Activated CD4-positive, alpha-beta T cell treated with anti-CD3 and anti-CD28 coated beads, Interleukin-2, amount 10 ng/mL, durations not matched to agents 7 days and 5 days (primary cell): ENCODE data around the gene KCTD21. TPM values are rescaled to one million over a fixed set of nuclear protein-coding genes. Genes with fewer than 3 reads are reported as not detected.
"Not testable (repeated sequence)": the region's sequence is repeated elsewhere in the genome, so short reads cannot be mapped to it uniquely, and the experiment has no call there.

ENCODE experiments used
- CTCF ChIA-PET: fragments of 350-600 bp; sonication (Branson Sonifier 250); formaldehyde crosslinking; loops from one replicate; lab custom pipeline; 2021; ENCODE audit warnings: antibody characterized with exemption; lab: Charles Lee
- POLR2A ChIA-PET: fragments of 350-600 bp; sonication (Branson Sonifier 250); formaldehyde crosslinking; loops from one replicate; lab custom pipeline; 2021; ENCODE audit warnings: antibody characterized with exemption; lab: Charles Lee
- DNase-seq: peaks from one replicate; pipeline ENCODE4 v3.0.0-alpha.2; 2020
- H3K27ac Mint-ChIP-seq: one replicate; pipeline ENCODE4 v1.8.0; 2021; ENCODE audit warnings: mild to moderate bottlenecking, moderate library complexity, mixed read lengths
- H3K27me3 Mint-ChIP-seq: one replicate; pipeline ENCODE4 v1.8.0; 2021; ENCODE audit warnings: mixed read lengths
- H3K36me3 Mint-ChIP-seq: one replicate; pipeline ENCODE4 v1.8.0; 2021; ENCODE audit warnings: low read depth, mixed read lengths
- H3K4me1 Mint-ChIP-seq: one replicate; pipeline ENCODE4 v1.8.0; 2021; ENCODE audit warnings: mixed read lengths
- H3K4me3 Mint-ChIP-seq: one replicate; pipeline ENCODE4 v1.8.0; 2021; ENCODE audit warnings: mild to moderate bottlenecking, moderate library complexity, mixed read lengths
- H3K9me3 Mint-ChIP-seq: one replicate; pipeline ENCODE4 v1.8.0; 2021; ENCODE audit warnings: mixed read lengths
- total RNA-seq, 2 experiments: library from RNA; stranded (reverse); gene quantifications; one replicate each; pipeline ENCODE4 v1.2.3, GENCODE V29; 2021

Gene KCTD21
- total RNA-seq, 2 experiments from 2014 or later = 8.9 TPM

DNA sequence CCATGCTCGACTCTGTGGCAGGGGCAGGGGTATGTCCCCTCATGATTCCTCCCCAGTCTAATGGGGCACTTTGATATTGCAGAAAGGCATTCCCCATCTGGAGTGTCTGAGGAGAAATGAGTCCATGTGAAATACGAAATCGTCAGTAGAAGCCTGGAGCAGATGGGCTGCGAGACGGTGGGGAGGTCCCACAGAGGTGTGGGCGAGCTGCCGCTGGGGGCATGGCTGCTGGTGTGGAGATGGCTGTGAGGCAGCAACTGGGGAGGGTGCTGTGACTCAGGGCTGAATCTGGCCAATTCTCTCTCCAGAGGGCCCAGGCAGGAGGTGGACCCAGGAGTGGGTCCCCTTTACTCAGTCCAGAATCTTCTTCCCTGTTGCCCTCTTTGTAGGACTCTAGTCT, 11.2 kb downstream of the KCTD21 start:
- DNase-seq = no peak
- POLR2A ChIA-PET = no interaction called here
- peaks cover 10% of the 10 kb centered on the region for H3K9me3 Mint-ChIP-seq

DNA sequence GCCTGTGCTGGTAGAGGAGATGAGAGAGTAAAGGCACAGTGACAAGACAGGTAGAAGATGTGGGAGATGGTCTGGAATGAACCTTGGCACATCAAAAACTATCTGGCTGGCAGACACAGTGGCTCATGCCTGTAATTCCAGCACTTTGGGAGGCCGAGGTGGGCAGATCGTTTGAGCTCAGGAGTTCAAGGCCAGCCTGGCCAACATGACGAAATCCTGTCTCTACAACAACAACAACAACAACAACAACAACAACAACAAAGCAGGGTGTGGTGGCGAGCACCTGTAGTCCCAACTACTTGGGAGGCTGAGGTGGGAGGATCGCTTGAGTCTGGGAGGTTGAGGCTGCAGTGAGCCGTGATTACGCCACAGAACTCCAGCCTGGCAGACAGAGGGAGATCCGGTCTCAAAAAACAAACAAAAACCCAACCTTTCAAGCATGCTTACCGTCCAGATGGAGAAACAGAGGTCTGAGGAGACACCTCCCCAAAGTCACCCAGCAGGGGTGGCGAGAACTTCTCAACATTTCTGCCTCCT, 11.8 kb downstream of the KCTD21 start:
- ChIA-PET CTCF (interaction anchor here (0.5 to 1.4 kb wide), 2 partner anchors 10 to 429 kb away, joined by 3 to 4 read pairs; no protein-coding TSS in a partner anchor), POLR2A (no interaction called here)
- Mint-ChIP-seq H3K36me3 (peaks cover 26% of the 10 kb centered on the region), H3K9me3 (peaks cover 10% of the 10 kb centered on the region), H3K27me3 (no peaks in the 10 kb centered on the region), H3K4me1 (no peaks in the 10 kb centered on the region), H3K4me3 (no peak overlapping the region), H3K27ac (no peak overlapping the region)
- DNase-seq = no peak

More for the DNA sequence above, 11.2 kb downstream of the KCTD21 start:
- peaks cover 26% of the 10 kb centered on the region for H3K36me3 Mint-ChIP-seq
- H3K4me1 Mint-ChIP-seq = no peaks in the 10 kb centered on the region
- no peak overlapping the region for H3K27ac Mint-ChIP-seq
- no peak overlapping the region for H3K4me3 Mint-ChIP-seq
- CTCF ChIA-PET = interaction anchor here (0.5 to 1.4 kb wide), 2 partner anchors 10 to 429 kb away, joined by 3 to 4 read pairs; no protein-coding TSS in a partner anchor
- no peaks in the 10 kb centered on the region for H3K27me3 Mint-ChIP-seq

DNA sequence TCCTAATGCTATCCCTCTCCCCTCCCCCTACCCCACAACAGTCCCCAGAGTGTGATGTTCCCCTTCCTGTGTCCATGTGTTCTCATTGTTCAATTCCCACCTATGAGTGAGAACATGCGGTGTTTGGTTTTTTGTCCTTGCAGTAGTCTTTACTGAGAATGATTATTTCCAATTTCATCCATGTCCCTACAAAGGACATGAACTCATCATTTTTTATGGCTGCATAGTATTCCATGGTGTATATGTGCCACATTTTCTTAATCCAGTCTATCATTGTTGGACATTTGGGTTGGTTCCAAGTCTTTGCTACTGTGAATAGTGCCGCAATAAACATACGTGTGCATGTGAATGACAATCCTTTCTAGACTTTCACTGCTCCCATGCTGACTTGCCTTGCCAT, 12.6 kb downstream of the KCTD21 start:
- H3K4me1 Mint-ChIP-seq, H3K9me3 Mint-ChIP-seq, H3K27me3 Mint-ChIP-seq, DNase-seq, POLR2A ChIA-PET, H3K4me3 Mint-ChIP-seq, H3K27ac Mint-ChIP-seq, CTCF ChIA-PET: not testable (repeated sequence)
- peaks cover 19% of the 10 kb centered on the region for H3K36me3 Mint-ChIP-seq

DNA sequence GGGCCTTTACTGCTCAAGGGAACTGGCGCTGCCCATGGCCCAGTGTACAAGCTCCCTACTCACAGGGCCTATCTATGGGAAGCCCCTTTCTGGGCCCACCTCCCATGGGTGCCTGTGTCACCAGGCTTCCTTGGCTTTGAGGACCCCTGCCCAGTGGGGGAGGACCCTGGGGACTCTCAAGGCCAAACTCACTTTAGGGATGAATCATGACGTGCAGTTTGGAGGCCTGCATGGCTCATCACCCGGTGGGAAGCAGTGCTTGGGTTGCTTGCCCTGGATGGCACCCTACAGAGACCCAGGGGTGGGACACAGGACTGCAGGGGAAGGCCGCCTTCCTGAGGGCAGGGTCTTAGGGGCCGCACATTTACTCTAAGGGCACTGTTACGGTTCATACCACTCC, 16.5 kb downstream of the KCTD21 start:
- H3K4me3 Mint-ChIP-seq = no peak overlapping the region
- H3K9me3 Mint-ChIP-seq = peaks cover 3% of the 10 kb centered on the region
- H3K27me3 Mint-ChIP-seq = no peaks in the 10 kb centered on the region
- H3K36me3 Mint-ChIP-seq = peaks cover 15% of the 10 kb centered on the region
- DNase-seq = no peak
- no peaks in the 10 kb centered on the region for H3K4me1 Mint-ChIP-seq
- CTCF ChIA-PET = interaction anchor here (0.6 to 1.6 kb wide), 2 partner anchors 12 to 16 kb away, joined by 3 to 8 read pairs; partner anchors contain the start of gene KCTD21
- no peak overlapping the region for H3K27ac Mint-ChIP-seq
- POLR2A ChIA-PET = no interaction called here

DNA sequence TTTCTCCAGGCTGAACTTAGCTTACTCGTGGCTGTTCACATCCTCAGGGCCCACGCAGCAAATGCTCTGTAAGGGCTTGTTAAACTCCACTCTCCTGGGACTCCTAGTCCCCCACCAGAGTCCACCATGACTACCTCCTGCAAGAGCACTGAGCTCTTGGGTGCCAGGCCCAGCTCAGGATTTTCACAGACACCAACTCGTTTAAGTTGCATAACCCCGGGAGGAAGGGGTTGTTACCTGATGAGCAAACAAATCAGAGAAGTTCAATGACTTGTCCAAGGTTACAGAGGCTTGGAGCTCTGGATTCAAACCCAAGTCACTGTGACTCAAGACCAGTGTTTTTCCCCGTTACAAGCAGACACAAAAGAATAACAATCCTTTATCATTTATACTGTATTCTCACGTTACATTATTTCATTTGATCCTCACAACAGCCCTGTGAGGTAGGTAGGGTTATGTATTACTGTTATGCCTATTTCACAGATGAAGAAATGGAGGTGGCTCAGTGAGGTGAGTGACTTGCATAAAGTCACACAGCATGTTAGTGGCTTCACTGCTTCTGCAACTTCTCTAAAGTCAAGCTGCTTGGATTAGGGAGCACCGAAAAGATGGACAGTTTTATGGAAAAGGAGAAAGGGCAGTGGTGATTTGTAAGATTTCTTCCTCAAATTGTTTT, 17.4 kb downstream of the KCTD21 start:
- Mint-ChIP-seq H3K36me3 (peaks cover 7% of the 10 kb centered on the region), H3K27ac (no peak overlapping the region), H3K27me3 (no peaks in the 10 kb centered on the region), H3K4me1 (no peaks in the 10 kb centered on the region), H3K4me3 (no peak overlapping the region), H3K9me3 (no peaks in the 10 kb centered on the region)
- ChIA-PET POLR2A (no interaction called here), CTCF (interaction anchor here (0.7 to 1.6 kb wide), 3 partner anchors 12 to 245 kb away, joined by 3 to 8 read pairs (median 4); no protein-coding TSS in a partner anchor)
- DNase-seq = no peak

DNA sequence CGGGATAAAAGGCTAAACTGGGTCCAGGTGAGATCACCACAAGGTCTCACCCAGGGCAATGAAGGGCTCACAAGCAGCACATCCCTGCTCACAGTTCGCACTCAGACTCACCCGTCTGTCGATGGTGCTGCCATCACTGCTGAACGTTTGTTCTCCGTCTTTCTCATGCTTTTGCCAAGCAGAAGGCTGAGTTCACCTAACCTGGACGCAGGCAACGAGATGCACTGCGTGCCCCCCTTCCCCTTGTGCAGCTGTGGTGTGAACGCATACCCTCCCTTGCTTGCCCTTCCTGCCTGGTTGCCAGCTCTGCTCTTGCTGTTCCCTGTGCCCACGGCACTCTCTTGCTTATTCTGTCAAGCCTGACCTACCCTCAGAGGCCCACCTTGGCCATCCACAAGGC, 18.0 kb downstream of the KCTD21 start:
- no peak for DNase-seq
- Mint-ChIP-seq H3K27ac (no peak overlapping the region), H3K9me3 (no peaks in the 10 kb centered on the region), H3K4me3 (no peak overlapping the region), H3K4me1 (no peaks in the 10 kb centered on the region), H3K36me3 (peaks cover 6% of the 10 kb centered on the region), H3K27me3 (no peaks in the 10 kb centered on the region)
- CTCF ChIA-PET = interaction anchor here (0.7 to 1.6 kb wide), 2 partner anchors 13 to 16 kb away, joined by 4 to 8 read pairs; no protein-coding TSS in a partner anchor
- POLR2A ChIA-PET = no interaction called here

DNA sequence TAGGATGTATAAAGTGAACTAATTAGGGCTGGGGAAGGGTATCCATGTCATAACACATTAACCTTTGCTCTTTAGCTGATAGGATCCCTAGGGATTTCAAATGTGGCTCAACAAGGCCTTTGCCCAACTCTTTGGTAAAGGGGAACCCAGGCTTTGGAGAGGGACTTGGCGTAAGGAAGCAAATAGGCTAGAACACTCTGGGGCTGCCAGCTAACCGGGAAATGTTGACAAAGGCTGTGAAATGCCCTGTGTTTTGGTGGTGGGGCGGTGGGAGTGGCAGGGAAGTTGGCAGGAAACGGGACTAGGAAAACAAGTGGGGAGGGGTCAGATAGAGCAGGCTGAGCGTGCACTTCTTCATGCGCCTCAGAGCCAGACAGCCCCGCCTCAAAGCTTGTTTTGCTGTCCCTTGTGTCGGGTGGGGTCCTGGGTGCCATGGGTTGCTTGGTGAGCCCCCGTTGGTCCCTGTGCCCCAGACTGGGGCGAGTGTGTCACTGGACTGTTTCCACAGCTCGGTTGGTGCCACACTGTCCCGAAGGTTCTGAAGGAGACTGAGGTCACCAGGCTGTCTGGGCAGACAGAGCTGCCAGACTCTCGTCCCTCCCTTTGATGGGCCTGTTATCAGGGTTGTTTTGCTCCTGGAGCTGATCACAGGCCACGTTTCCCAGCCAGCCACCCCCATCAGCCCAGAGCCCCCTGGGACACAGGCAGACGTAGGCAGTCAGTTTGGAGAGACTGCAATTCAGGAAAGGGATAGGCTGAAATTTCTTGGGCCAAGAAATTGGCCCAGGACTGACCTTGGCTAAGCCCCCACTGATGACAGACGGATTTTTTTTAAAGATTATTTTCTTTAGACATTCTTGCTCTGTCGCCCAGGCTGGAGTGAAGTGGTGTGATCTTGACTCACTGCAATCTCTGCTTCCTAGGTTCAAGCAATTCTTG, 19.6 kb downstream of the KCTD21 start:
- DNase-seq = no peak
- Mint-ChIP-seq H3K4me3 (no peak overlapping the region), H3K36me3 (peaks cover 3% of the 10 kb centered on the region), H3K9me3 (no peaks in the 10 kb centered on the region), H3K27ac (no peak overlapping the region), H3K4me1 (no peaks in the 10 kb centered on the region), H3K27me3 (no peaks in the 10 kb centered on the region)
- ChIA-PET POLR2A (no interaction called here), CTCF (interaction anchor here (0.9 kb wide), 1 partner anchor 35 kb away, joined by 4 read pairs; no protein-coding TSS in a partner anchor)

DNA sequence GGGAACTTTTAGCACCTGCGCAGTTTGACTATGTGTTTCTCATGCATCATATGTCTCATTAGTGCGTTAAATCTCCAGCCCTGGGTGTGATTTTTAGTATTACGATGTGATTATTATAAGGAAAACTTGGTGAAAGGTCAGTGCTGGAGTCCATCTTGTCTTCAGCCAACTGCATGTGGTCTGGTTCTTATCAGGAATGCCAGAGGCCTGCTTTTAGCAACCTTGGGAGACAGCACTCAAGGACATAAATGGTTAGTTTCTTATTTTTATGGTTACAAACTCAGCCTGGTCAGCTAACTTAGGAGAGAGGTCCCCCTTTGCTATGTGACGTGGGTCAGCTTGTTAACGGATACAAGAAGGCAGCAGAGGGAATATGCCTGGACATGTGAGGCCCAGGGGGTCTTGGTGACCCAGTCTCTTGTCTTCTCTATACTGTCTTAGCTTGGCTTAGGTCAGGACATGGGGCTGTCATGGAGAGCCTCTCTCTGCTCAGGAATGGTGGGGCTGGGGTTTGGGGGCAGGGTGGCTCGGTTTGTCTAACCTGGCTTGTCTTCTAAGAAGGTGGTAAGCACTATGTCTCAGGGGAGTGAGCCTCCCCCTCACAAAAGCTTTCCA, 21.5 kb downstream of the KCTD21 start:
- ChIA-PET POLR2A (interaction anchor here (0.7 kb wide), 1 partner anchor 120 kb away, joined by 3 read pairs; no protein-coding TSS in a partner anchor), CTCF (interaction anchor here (1.3 to 1.9 kb wide), 4 partner anchors 10 to 24 kb away, joined by 3 to 8 read pairs (median 4); partner anchors contain the start of gene KCTD21)
- no peak for DNase-seq
- no peaks in the 10 kb centered on the region for H3K4me1 Mint-ChIP-seq
- no peak overlapping the region for H3K4me3 Mint-ChIP-seq
- no peaks in the 10 kb centered on the region for H3K9me3 Mint-ChIP-seq
- H3K36me3 Mint-ChIP-seq = no peaks in the 10 kb centered on the region
- H3K27ac Mint-ChIP-seq = no peak overlapping the region
- no peaks in the 10 kb centered on the region for H3K27me3 Mint-ChIP-seq

DNA sequence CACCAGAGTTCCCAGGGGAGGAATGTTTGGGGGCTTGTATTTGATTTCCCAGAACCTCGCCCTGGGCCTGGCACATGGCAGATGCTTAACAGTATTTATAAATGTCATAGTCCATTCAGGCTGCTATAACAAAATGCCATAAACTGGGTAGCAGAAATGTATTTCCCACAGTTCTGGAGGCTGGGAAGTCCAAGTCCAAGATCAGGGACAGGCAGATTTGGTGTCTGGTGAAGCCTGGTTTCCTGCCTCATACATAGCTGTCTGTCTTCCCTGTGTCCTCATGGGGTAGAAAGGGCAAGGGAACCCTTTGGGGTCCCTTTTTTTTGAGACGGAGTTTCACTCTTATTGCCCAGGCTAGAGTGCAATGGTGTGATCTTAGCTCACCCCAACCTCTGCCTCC, 24.0 kb downstream of the KCTD21 start:
- no peaks in the 10 kb centered on the region for H3K9me3 Mint-ChIP-seq
- CTCF ChIA-PET = interaction anchor here (1.4 to 1.6 kb wide), 2 partner anchors 10 to 19 kb away, joined by 4 to 5 read pairs; no protein-coding TSS in a partner anchor
- POLR2A ChIA-PET = no interaction called here
- H3K4me1 Mint-ChIP-seq = no peaks in the 10 kb centered on the region
- H3K27me3 Mint-ChIP-seq = no peaks in the 10 kb centered on the region
- H3K27ac Mint-ChIP-seq = no peak overlapping the region
- no peaks in the 10 kb centered on the region for H3K36me3 Mint-ChIP-seq
- no peak for DNase-seq
- no peak overlapping the region for H3K4me3 Mint-ChIP-seq

DNA sequence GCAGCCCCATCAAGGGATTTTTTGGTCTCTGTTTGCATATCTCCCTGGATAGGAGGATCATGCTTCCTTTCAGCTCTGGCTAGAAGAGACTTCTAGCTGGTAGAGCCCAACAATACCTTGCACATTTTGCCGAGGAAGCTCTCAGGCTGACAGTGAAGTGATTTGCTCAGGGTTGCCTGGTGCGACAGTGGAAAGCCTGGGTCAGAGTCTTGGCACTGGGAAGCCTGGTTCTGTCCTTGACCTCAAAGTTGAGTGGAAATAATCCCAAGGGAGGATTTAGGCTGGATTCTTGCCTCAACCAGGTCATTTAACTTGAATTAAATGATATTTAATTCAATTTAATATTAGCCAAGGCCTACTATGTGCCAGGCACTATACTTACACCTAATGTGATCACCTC, 24.6 kb downstream of the KCTD21 start:
- Mint-ChIP-seq H3K36me3 (no peaks in the 10 kb centered on the region), H3K27me3 (no peaks in the 10 kb centered on the region), H3K27ac (no peak overlapping the region), H3K4me3 (no peak overlapping the region), H3K9me3 (no peaks in the 10 kb centered on the region), H3K4me1 (no peaks in the 10 kb centered on the region)
- POLR2A ChIA-PET = no interaction called here
- DNase-seq = no peak
- CTCF ChIA-PET = interaction anchor here (1.6 kb wide), 1 partner anchor 18 kb away, joined by 4 read pairs; no protein-coding TSS in a partner anchor

DNA sequence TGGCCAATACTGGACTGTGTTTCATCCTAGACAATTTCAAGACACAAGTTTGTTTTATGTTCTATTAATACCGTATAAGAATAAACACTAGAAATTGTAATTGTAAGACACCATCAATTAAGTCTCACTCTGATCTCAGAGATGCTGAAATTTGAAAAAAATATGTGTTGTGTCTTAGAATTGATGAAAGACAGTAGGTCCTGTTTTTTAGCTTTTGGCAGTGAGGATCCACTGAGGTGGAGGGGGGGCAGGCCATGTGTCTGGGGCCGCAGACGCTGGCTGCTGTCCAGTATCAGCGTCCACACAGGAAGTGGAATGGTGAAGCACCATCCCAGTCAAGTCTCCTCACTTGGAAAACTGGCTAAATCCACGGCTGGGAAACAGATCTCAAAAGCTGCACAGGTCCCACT, 26.5 kb downstream of the KCTD21 start:
- Mint-ChIP-seq H3K36me3 (no peaks in the 10 kb centered on the region), H3K27ac (no peak overlapping the region), H3K4me3 (no peak overlapping the region), H3K9me3 (no peaks in the 10 kb centered on the region), H3K4me1 (no peaks in the 10 kb centered on the region), H3K27me3 (no peaks in the 10 kb centered on the region)
- CTCF ChIA-PET = interaction anchor here (2.2 kb wide), 1 partner anchor 12 kb away, joined by 5 read pairs; no protein-coding TSS in a partner anchor
- DNase-seq = no peak
- POLR2A ChIA-PET = no interaction called here

DNA sequence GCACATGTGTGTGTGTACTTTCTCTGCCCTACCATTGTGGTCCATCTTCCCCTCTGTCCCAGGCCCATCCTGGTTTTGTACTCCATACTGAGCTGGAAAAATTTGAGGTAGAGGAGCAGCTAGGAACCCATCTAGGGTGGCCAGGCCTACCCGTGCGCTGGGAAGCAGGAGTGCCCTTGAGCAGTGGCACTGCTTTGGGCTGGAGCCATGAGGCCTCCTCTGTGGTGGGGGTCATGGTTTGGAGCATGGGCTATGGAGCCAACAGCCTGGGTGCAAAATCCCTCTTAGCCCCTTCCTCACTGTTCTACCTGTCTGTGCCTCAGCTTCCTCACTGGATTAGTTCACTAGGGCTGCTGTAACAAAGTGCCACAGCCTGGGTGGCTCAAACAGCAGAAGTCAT, 27.1 kb downstream of the KCTD21 start:
- H3K27ac Mint-ChIP-seq = no peak overlapping the region
- H3K36me3 Mint-ChIP-seq = no peaks in the 10 kb centered on the region
- ChIA-PET POLR2A (no interaction called here), CTCF (interaction anchor here (1.1 to 2.2 kb wide), 3 partner anchors 11 to 267 kb away, joined by 3 to 5 read pairs (median 3); no protein-coding TSS in a partner anchor)
- no peak overlapping the region for H3K4me3 Mint-ChIP-seq
- no peaks in the 10 kb centered on the region for H3K9me3 Mint-ChIP-seq
- no peak for DNase-seq
- no peaks in the 10 kb centered on the region for H3K27me3 Mint-ChIP-seq
- H3K4me1 Mint-ChIP-seq = no peaks in the 10 kb centered on the region
